Nephron (organoid): Measurements from ENCODE around the gene RPTOR.

Experiments used
- H3K27ac Mint-ChIP-seq, 3 experiments: 2 replicates each; pipeline ENCODE4 v1.8.0; 2020; ENCODE audit warnings: mixed read lengths in 3 of 3, mild to moderate bottlenecking in 2 of 3, moderate library complexity in 1 of 3
- H3K27me3 Mint-ChIP-seq: 2 replicates; pipeline ENCODE4 v1.8.0; 2021; ENCODE audit warnings: low read depth, mild to moderate bottlenecking, moderate library complexity, mixed read lengths
- H3K36me3 Mint-ChIP-seq: 2 replicates; pipeline ENCODE4 v1.8.0; 2020; ENCODE audit warnings: low read depth, mixed read lengths
- H3K4me1 Mint-ChIP-seq: 2 replicates; pipeline ENCODE4 v1.8.0; 2020; ENCODE audit warnings: mixed read lengths
- H3K4me3 Mint-ChIP-seq, 3 experiments: 2 replicates each; pipeline ENCODE4 v1.8.0; 2020; ENCODE audit warnings: mild to moderate bottlenecking in 3 of 3, mixed read lengths in 3 of 3, moderate library complexity in 2 of 3
- H3K9me3 Mint-ChIP-seq: 2 replicates; pipeline ENCODE4 v1.8.0; 2020; ENCODE audit warnings: mixed read lengths
- CTCF ChIP-seq, 3 experiments: fragments of 200-600 bp; sonication (generic); IDR thresholded peaks; one replicate each; pipeline ENCODE4 v1.5.0; 2021; ENCODE audit warnings: antibody characterized with exemption in 3 of 3; ENCODE audit not compliant: unreplicated experiment in 3 of 3

Gene RPTOR

GRCh38 chr17:80825471-80826345 lies 281.1 kb downstream of the RPTOR start:
- Mint-ChIP-seq H3K27me3 (peaks cover 4% of the 10 kb centered on the region), H3K27ac (no peak overlapping the region), H3K4me3 (no peak overlapping the region), H3K9me3 (no peaks in the 10 kb centered on the region), H3K4me1 (no peaks in the 10 kb centered on the region), H3K36me3 (peaks cover 41% of the 10 kb centered on the region)
- TF ChIP-seq CTCF (IDR thresholded peaks at IDR 0.05; ENCODE audit: unreplicated experiment in 3 of 3), result no peak

- peaks cover 44% of the 10 kb centered on the region for H3K36me3 Mint-ChIP-seq
- no peak overlapping the region for H3K4me3 Mint-ChIP-seq
- peaks cover 3% of the 10 kb centered on the region for H3K27me3 Mint-ChIP-seq
- H3K27ac Mint-ChIP-seq, result no peak overlapping the region
- H3K4me1 Mint-ChIP-seq, result peaks cover under 1% of the 10 kb centered on the region
- no peak for TF ChIP-seq CTCF (IDR thresholded peaks at IDR 0.05; ENCODE audit: unreplicated experiment in 3 of 3)
- no peaks in the 10 kb centered on the region for H3K9me3 Mint-ChIP-seq
Measured at GRCh38 chr17:80826346-80826954, 281.8 kb downstream of the RPTOR start.

- H3K9me3 Mint-ChIP-seq, result no peaks in the 10 kb centered on the region
- H3K4me1 Mint-ChIP-seq, result peaks cover 7% of the 10 kb centered on the region
Measured at GRCh38 chr17:80826955-80827645, 282.5 kb downstream of the RPTOR start.

GRCh38 chr17:80827646-80828643 lies 283.3 kb downstream of the RPTOR start:
- H3K4me1 Mint-ChIP-seq, result peaks cover 15% of the 10 kb centered on the region
- H3K9me3 Mint-ChIP-seq, result no peaks in the 10 kb centered on the region
- H3K4me3 Mint-ChIP-seq, result no peak overlapping the region
- peaks cover 33% of the 10 kb centered on the region for H3K36me3 Mint-ChIP-seq
- TF ChIP-seq CTCF (IDR thresholded peaks at IDR 0.05; ENCODE audit: unreplicated experiment in 3 of 3), result no peak
- H3K27me3 Mint-ChIP-seq, result no peaks in the 10 kb centered on the region
- peak overlapping the region in 2 of 3 experiments; percentile 23 to 38 for H3K27ac Mint-ChIP-seq

More at GRCh38 chr17:80826955-80827645, 282.5 kb downstream of the RPTOR start:
- TF ChIP-seq CTCF (IDR thresholded peaks at IDR 0.05; ENCODE audit: unreplicated experiment in 3 of 3), result no peak
- Mint-ChIP-seq H3K27me3 (no peaks in the 10 kb centered on the region), H3K36me3 (peaks cover 41% of the 10 kb centered on the region), H3K4me3 (no peak overlapping the region), H3K27ac (no peak overlapping the region)

GRCh38 chr17:80829166-80829813 lies 284.7 kb downstream of the RPTOR start:
- Mint-ChIP-seq H3K36me3 (peaks cover 23% of the 10 kb centered on the region), H3K4me3 (no peak overlapping the region), H3K9me3 (no peaks in the 10 kb centered on the region), H3K4me1 (peaks cover 26% of the 10 kb centered on the region), H3K27ac (peak overlapping the region in 1 of 3 experiments; percentile 45), H3K27me3 (no peaks in the 10 kb centered on the region)
- TF ChIP-seq CTCF (IDR thresholded peaks at IDR 0.05; ENCODE audit: unreplicated experiment in 3 of 3), result no peak
